CD4-positive, alpha-beta T cell treated with Interleukin-4 for 1 hour (primary cell): ENCODE measurements around the gene RINL.

Source experiments
- DNase-seq, 2 donors: peaks; one replicate each; pipeline ENCODE4 v3.0.0-alpha.2; 2020 to 2022

RINL gene

DNA sequence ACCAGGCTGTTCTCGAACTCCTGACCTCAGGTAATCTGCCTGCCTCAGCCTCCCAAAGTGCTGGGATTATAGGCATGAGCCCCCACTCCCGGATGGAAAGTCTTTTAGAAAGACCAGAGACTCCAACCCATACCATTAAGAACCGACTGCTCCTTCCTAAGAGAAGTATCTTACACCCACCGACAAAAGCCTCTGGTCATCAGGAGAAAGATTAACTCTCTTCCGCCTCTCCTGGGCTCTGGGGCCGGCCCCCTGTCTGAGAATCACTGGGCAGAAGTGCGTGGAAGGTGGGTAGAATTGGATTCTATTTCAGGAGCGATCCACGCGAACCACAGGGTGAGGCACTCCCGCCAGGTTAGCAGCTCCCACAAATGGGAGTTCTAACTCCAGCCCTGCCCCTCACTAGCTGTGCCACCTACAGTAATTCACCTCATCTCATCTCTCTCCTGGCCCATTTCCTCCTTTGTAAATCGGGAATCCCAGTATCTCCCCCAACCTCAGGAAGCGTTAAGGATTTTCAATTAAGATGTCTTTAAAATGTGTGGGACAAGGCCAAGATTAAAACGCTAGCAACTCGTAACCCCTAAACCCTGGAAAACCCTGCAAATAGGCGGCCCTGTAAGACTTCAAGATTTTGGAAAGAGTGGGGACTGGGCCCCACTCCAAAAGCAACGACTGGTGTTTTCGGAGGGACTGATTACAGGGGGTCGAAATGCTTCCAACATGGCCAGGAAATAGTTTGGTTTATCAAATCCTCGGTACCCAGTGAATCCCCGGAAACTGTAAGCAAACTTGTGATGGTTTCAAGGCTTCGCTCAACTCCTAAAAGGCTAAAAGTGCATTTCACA, 29.6 kb downstream of the RINL start:
- DNase-seq: no peak

DNA sequence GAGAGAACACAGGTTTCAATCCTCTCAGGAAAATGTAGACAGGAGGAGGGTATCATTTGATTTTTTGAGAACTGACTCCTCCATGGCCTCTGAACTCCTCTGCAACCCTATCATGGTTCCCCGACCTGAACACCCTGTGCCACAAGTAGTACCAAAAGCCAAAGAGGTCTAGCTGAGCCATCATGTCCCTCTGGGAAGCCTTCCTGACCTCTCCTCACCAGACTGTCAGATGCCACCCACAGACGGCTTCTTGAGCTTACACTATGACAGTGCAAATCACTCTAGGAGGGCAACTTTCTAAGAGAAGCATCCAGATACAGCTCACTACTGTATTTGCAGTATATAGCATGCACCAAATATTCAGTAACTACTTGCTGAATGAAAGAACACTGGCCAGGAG, 32.0 kb downstream of the RINL start:
- DNase-seq: no peak

DNA sequence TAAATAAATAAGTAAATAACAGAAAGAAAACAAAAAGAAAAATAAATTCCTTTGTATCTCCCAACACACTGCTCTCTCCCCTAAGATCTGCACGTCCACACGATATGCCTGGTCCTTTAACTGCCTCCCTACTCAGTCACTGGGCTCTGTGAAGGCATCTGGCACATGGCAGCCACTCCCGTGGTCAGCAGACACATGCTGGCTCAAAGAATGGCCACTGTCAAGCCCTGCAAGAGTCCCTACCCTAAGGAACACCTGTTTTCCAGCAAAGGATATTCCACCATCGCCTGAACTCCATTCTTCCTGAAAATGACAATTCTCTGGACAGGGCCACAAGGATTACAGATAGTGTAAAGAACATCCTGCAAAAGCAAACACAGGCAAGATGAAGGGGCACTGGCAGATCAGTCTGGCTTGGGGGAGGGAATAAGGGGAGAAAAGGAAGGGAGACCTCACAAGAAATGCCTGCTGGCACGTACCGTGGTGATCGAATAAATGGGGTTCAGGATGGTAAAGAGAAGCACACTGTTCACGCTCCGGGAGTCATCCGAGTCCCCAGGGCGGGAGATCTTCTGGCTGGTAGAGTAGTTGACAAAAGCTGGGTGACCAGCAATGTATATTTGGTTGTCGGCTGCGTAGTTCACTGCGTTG, 32.6 kb downstream of the RINL start:
- DNase-seq: no peak

DNA sequence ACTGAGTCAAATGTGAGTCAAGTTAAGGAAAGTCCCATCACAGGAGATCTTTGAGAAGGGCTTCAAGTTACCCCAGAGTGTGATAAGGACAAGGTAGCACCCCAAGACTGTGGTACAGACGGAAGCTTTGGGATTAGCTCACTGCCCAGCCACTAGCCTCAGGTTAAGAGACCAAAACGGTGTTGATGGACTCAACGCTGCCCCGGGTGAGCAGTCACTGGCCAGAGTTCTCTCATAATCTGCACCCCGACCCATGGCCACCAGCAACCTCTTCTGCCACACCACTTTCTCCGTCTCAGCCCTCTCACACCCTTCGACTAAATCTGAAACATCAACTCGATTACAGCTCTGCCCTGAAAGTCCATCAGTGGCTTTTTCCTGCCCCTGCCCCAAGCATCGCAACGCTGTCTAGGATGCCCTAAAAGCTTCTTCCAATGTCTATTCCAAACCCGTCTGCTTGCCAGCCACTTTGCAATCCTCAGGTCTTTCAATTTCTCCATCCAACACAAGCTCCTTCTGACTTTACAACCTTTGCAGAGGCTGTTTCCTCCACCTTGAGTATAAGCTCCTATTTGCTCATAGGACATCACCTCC, 33.9 kb downstream of the RINL start:
- no peak for DNase-seq

DNA sequence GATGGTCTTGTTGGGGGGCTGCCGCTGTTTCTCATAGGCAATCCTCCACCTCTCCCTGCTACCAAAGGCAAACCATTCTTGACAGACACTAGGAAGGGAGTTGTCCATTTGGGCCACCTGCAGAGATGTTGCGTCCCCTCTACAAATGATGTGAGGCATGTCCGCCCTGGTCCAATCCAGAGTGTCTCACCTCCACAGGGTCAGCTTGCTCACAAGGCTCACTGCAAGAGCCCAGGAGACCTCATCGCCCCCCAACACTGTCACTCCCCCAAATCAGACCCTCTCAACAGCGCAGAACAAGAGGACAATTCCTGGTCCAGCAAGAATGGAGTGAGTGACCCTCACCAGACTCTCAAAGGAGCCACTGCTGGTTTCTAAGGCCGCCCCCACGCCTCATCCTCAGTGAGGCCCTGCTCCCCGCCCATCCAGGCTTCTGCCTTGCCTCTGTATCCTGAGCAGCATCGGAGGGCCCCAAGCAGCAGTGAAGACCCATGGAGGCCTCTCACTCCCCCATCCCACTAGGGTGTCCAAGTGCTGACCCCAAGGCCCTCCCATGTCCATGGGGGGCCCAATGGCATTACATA, 34.8 kb downstream of the RINL start:
- DNase-seq: no peak

DNA sequence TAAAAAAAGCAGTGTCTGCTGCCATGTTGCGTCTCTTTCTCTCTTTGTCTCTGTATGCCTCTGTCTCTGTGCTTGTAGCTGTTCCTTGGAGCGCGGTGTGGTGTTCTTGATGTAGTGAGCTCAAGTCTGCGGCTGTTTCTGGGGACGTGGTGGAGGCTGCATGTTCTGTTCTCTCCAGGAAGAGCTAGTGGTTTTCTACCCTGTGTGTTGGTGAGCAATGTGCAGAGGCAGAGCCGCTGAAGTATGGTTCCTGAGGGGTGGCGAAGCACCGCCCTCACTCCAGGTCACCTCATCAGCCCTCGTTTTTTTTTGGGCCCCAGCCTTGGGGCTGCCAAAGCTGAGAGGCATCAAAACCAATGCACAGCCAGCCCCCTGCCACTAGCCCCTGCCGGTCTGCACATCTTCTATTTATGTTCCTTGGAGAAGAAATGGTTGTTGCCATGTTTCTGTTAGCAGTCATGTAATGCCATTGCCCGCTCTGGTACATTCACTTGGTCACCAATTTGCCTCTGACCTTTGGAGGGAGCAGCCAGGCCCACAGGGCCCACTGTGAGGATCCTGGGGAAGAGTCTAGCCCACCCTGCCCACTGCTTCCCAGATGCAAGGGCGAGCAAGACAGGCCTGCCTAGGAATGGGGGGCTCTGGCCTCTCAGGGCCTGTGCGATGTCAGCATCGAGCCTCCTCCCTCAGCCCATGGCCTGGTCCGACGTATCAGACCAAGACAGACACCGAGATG, 35.5 kb downstream of the RINL start:
- DNase-seq: peak; percentile 71 to 80

DNA sequence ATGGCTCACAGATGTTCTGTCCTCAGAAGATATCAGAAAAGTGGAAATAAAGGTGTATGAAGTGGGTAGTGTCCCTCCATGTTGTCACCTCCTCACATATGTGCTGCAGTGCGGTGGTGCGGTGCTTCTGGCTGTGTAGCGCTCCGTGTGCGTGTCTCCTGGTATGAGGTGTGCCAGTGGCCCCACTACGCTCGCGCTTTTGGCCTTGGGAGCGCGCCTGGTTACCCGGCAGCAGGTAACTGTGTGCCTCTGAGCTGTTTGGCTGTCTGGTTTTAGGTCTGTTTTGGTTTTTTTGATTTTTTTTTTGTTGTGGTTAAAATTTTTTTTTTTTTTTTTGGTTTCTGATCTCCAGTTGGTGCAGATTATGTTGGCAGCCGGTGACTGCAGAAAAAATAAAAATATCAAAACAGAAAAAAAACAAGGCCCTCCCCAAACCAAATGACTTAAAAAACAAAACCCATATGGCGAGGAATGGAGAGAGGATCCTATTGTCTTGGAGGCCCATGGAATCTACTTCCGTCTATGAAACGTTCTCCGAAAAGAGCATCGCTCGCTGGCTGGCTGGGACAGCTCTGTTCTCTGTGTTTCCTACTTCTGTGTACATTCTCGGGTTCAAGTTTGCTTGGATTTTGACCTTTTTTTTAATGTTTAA, 36.2 kb downstream of the RINL start:
- DNase-seq: peak; percentile 72 to 73

DNA sequence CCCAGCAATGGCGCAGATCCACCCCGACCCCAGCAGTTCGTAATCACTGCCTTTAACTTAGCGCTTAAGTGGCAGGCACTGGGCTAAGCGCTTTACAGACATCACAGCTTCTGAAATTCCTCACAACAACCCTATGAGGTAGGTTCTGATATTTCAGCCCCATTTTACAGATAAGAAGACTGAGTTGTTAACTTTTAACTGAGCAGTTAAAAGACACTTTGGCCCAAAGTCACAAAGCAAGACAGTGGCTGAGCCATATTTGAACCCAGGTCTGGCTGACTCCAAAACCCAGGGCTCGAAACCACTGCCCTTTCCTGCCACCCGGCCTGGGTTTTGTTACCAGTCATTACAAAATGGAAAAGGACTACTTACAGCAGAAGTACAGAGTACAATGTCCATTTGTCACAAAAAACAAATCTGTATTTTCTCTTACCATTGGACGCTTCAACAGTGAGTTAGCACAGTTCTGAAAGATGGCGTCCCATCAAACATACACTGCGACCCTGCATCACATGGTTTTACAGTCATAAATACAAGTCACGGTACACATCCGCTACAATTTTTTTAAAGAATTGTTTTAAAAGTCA, 36.8 kb downstream of the RINL start:
- no peak for DNase-seq

DNA sequence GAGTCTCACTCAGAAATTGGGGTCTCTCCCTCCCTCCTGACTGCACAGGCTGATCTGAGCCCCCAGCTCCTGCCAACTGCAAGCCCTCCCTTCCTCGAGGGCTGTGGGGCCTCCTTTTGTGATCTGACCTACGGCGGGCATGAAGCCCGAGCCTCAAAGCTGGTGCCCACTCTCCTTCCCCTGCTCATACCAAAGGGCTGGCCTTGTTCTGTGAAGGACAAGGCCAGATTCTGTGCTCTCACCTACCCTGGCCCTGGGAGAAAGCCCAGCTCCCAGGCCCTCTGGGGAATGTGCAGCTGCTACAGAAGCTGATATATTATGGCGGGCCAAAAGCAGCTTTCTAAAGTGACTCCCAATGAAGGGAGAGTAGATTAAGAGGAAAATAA, 37.5 kb downstream of the RINL start:
- DNase-seq: no peak

DNA sequence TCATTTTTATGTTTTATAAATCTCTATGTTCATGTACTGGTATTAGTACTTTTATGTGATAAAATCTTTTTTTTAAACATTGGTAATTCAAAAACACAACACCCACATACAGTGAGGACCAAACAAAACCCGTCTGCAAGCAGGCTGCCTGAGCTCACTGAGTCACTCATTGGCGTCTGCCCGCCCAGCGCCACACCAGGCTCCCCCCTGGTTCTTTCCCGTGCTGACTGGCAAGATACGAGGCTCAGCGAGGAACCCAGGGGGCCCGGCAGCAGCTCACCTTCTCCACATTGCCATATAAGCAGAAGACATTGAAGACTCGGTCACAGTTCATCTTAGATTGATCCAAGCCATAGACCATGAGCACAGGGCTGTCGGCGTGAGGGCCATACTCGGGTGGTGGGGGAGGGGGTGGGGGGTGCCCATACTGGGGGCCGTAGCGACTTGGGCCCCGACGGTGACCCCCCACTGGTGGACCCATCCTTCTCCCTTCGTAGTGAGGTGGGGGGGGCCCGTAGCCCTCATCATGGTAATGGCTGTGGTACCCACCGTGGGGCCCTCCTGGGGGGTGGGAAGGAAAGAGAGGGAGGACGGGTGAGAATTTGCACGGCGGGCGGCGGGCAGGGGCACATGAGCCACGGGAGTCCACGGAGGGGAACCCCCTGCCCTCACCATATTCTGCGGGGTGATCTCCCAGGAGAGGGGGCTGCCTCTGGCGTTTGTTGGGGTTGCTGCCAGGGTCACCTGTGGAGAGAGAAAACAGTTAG, 38.1 kb downstream of the RINL start:
- DNase-seq: no peak

DNA sequence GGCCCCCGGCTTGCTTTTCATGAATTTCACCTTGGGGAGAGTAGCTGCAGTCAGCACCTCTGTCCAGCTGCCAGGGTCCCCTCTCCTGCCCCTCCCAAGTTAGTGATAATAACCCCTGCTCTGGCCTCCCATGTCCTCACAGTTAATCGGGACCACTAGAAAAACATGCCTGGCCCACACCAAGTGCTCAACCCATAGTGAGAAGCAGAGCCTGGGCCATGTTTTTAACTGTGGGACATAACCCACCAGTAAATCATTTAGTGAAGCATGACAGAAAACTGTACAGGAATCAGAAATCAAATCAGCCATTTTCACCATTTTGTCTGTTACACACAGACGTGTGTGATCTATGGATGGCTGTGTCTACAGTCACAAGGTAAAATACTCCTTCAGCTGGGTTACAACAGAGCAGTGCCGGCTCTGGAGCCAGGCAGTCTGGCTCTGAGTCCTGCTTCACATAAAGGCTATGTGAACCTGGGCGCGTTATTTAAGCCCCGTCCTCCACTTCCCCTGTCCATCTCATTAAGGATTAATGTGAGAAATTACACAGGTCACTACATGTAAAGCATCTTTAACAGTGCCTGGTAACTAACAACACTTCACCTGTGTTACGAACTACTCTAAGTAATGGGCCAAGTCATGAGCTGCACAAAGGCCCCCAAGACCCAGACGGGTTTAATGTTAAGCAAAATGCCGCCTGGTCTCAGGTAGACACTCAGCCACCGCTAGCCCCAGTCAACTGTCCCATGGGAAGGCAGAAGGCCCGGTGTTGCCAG, 38.9 kb downstream of the RINL start:
- no peak for DNase-seq

DNA sequence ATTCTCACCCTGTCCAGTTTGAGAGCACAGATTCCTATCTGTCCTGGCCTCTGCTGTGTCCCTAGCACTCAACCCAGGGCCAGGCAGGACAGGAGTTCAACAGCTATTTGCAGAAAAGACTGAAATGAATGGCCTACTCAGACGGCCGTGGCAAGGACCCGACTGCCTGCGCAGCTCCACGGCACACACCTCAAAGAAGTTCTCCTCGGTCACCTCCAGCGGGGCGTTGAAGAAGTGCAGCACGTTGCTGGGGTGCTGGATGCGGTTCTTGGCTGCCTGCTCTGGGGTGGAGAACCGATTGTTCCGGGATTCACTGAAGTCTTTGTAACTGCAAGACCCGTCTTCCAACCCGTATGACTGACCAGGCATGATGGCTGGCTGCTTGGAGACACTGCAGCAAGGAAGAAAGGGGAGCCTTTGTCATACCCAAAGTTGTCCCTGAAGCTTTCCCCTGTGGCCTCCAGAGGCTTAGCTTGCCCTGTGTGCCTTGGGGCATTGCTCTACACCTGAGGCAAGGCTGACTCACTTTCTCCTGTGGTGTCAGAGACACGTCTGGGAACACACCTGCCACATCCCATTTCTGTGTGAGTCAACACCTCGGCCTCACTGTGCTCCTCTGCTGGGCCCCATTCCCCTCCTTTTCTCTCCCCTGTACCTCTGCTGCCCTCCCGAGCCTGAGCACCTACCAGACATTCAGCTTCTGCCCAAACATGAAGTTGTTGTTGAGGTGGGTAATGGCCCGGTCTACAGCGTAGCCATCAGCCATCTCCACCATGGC, 39.7 kb downstream of the RINL start:
- no peak for DNase-seq

DNA sequence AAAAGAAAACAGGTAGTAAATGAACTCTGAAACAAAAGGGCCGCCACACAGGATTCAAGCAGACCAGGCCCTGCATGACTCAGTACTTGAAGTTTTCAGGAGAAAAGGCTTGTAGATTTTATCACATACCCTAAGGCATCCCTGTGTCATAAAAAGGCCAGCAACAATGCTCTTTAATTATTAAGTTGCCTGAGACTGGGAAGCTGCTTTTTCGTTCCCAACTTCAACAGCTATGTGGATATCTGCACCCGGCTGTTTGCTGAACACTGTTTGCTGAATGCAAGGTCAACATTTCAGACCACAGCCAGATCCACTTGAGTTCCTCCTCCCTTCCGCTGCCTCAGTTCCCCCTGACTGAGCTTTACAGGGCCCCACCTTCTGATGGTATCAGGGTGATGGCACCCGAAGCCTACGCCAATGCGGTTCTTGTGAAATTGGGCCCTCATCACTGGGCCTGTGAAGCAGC, 40.4 kb downstream of the RINL start:
- DNase-seq: no peak

DNA sequence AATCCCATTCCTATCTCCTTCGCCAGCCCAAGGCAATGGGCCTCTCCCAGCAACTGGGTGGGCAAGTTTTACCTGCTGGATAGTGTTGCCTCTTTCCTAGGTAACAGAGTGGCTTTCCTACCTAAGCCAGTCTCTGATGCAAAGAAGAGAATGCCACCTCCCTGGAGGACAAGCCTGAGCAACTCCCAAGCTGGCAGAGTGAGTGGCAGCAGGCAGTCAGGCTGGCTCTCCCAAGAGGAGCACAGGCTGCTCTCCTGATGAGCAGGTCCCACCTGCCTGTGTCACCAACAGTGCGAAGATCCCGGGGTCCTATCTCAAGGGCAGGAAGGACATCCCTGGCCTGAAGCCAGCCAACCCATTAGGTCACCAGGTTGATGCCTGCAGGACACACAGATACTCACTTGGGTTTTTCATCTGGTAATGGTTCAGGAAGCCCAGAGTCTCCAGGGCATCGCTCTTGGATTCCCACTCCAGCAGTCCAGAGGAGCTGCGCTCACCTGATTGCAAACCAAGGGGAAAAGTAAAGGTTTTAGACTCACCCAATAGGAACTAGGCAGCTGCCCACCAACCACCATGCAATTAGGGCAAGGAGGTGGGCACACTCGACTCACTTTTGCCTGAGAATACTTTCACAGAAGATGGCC, 41.0 kb downstream of the RINL start:
- DNase-seq: no peak

DNA sequence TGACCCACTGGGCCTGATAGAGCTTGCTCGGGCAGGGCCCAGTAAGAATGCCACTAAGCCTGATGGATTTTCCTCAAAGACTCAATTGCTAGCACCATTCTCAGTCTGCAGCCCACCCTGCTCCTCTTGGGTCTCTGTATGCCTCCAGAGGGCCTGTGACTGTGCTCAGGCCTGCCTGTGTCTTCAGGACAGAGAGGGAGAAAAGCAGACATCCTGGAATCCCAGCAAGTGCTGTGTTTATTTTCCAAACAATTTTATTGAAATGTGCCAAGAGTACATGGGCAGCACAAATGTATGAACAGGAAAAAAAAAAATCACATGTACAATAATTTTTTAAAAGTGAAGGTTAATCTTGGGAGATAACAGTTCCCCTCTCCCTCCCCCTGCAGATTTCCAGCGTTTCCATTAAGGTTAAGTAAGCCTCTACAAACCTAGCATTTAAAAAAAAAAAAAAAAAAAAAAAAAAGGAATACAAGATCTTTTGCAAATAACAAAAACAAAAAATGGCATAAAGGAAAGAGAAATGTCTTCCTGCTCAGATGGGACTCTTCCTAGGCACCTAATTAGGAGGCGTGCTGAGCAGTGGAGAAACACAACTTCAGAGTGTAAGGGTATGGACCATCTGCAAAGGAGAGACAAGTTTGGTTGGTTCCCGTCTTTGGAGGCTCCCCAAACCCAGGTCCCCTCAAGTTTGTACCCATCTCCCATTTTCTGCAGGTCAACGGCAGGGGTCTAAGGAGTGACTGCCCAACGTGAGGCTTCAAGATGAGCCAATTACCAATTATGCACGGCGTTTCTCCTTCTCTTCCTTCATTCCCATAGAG, 41.7 kb downstream of the RINL start:
- DNase-seq: no peak

DNA sequence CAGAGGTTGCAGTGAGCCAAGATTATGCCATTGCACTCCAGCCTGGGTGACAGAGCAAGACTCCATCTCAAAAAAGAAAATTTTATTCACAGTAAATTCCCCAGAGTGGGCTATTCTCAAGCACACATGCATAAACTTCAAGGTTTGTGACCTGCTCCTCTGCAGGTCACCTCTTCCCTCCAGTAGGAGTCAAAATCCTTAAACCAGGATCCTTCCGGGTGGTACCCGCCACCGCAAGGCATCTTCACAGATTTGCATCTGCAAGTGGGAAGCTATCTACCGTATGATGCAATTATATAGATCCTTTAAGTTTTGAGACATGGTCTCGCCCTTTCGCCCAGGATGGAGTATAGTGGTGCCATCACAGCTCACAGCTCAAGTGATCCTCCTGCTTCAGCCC, 43.5 kb downstream of the RINL start:
- no peak for DNase-seq

DNA sequence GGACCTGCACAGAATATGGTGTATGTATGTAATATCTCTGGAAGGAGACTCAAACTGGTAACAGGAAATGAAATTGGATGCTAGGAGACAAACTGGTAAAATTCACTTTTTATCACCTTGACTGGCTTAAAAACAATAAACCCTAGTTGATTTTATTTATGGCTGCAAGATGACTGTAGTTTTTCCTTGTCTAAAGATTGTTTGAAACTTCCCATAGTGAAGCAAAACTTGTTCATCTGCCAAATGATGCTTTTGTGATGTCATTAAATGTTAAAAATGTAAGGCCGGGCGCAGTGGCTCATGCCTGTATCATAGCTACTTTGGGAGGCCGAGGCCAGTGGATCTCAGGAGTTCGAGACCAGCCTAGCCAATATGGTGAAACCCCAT, 44.0 kb downstream of the RINL start:
- DNase-seq: no peak

DNA sequence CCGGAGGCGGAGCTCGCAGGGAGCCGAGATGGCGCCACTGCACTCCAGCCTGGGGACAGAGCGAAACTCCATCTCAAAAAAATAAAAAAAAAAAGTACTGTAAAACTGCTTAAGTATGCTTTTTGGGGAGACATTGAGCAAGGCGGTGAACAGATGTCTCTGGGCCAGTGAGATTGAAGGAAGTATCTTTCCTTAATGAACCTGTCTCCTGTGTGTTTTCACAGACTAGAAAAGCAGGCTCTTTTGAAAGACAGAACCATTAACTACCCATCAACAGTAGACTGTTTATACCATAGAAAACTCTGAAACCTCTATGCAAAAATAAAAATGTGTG, 45.0 kb downstream of the RINL start:
- DNase-seq: no peak
